Measurements from ENCODE around the gene SLC16A7.

Gene SLC16A7

GRCh38 chr12:59668674-59669073 is 72.8 kb downstream of the SLC16A7 start:
- DNase-seq (ENCODE audit: low read depth) = no peak

GRCh38 chr12:59672273-59672672 is 76.4 kb downstream of the SLC16A7 start:
- DNase-seq (ENCODE audit: low read depth) = no peak

- DNase-seq (ENCODE audit: low read depth) = no peak
Observed at GRCh38 chr12:59675461-59675860, 79.6 kb downstream of the SLC16A7 start.

- DNase-seq (ENCODE audit: low read depth) = no peak
Observed at GRCh38 chr12:59677857-59678256, 82.0 kb downstream of the SLC16A7 start.

- DNase-seq (ENCODE audit: low read depth) = no peak
Observed at GRCh38 chr12:59678759-59679411, 83.1 kb downstream of the SLC16A7 start.

- no peak for DNase-seq (ENCODE audit: low read depth)
Observed at GRCh38 chr12:59689776-59690175, 93.9 kb downstream of the SLC16A7 start.

GRCh38 chr12:59695379-59695778 is 99.5 kb downstream of the SLC16A7 start:
- peak; percentile 57 for DNase-seq (ENCODE audit: low read depth)

GRCh38 chr12:59698600-59698999 is 102.8 kb downstream of the SLC16A7 start:
- peak; percentile 89 for DNase-seq (ENCODE audit: low read depth)

GRCh38 chr12:59699421-59700152 is 103.8 kb downstream of the SLC16A7 start:
- peak; percentile 93 for DNase-seq (ENCODE audit: low read depth)

GRCh38 chr12:59700153-59700450 is 104.3 kb downstream of the SLC16A7 start:
- no peak for DNase-seq (ENCODE audit: low read depth)

- peak; percentile 69 for DNase-seq (ENCODE audit: low read depth)
Observed at GRCh38 chr12:59708064-59708463, 112.2 kb downstream of the SLC16A7 start.

- no peak for DNase-seq (ENCODE audit: low read depth)
Observed at GRCh38 chr12:59708484-59708883, 112.7 kb downstream of the SLC16A7 start.

GRCh38 chr12:59710004-59710628 is 114.3 kb downstream of the SLC16A7 start:
- no peak for DNase-seq (ENCODE audit: low read depth)

GRCh38 chr12:59710964-59711363 is 115.1 kb downstream of the SLC16A7 start:
- DNase-seq (ENCODE audit: low read depth) = no peak

- DNase-seq (ENCODE audit: low read depth) = no peak
Observed at GRCh38 chr12:59715434-59715833, 119.6 kb downstream of the SLC16A7 start.

GRCh38 chr12:59716043-59716442 is 120.2 kb downstream of the SLC16A7 start:
- DNase-seq (ENCODE audit: low read depth) = peak; percentile 89

GRCh38 chr12:59717436-59717835 is 121.6 kb downstream of the SLC16A7 start:
- no peak for DNase-seq (ENCODE audit: low read depth)

GRCh38 chr12:59719701-59720100 is 123.9 kb downstream of the SLC16A7 start:
- DNase-seq (ENCODE audit: low read depth) = no peak

GRCh38 chr12:59723520-59723919 is 127.7 kb downstream of the SLC16A7 start:
- DNase-seq (ENCODE audit: low read depth) = peak; percentile 38

- DNase-seq (ENCODE audit: low read depth) = no peak
Observed at GRCh38 chr12:59724011-59724695, 128.3 kb downstream of the SLC16A7 start.

GRCh38 chr12:59733200-59733599 is 137.4 kb downstream of the SLC16A7 start:
- no peak for DNase-seq (ENCODE audit: low read depth)

- no peak for DNase-seq (ENCODE audit: low read depth)
Observed at GRCh38 chr12:59734371-59734770, 138.5 kb downstream of the SLC16A7 start.

- no peak for DNase-seq (ENCODE audit: low read depth)
Observed at GRCh38 chr12:59735231-59735630, 139.4 kb downstream of the SLC16A7 start.

All from iris pigment epithelial cell (primary cell).